Lower leg skin (tissue), 3 donors: ENCODE results near the gene MACROD1.

ENCODE experiments used
- CTCF ChIP-seq, 3 donors: fragments of 450-650 bp; IDR thresholded peaks; one replicate each; pipeline ENCODE4 v1.5.1; 2016; ENCODE audit warnings: antibody characterized with exemption in 3 of 3, mild to moderate bottlenecking in 3 of 3, moderate library complexity in 2 of 3
- POLR2A ChIP-seq, 2 donors: fragments of 450-650 bp; IDR thresholded peaks; one replicate each; pipeline ENCODE4 v1.6.1; 2016 to 2017; ENCODE audit warnings: antibody characterized with exemption in 2 of 2, mild to moderate bottlenecking in 1 of 2, moderate library complexity in 1 of 2

- TF ChIP-seq CTCF (IDR thresholded peaks at IDR 0.05) (no peak), POLR2A (IDR thresholded peaks at IDR 0.05) (no peak)
Measured at GRCh38 chr11:64006398-64006797, 159.5 kb downstream of the MACROD1 start.
